ENCODE data around the gene WDR11. TPM values are rescaled to one million over a fixed set of nuclear protein-coding genes. Genes with fewer than 3 reads are reported as not detected.
A peak's percentile ranks its signal among the peaks of the same experiment; 100 is the strongest.

The WDR11 gene
- total RNA-seq, 4 donors from 2014 or later: 4.9 to 22.8 (median 7.8) TPM

DNA sequence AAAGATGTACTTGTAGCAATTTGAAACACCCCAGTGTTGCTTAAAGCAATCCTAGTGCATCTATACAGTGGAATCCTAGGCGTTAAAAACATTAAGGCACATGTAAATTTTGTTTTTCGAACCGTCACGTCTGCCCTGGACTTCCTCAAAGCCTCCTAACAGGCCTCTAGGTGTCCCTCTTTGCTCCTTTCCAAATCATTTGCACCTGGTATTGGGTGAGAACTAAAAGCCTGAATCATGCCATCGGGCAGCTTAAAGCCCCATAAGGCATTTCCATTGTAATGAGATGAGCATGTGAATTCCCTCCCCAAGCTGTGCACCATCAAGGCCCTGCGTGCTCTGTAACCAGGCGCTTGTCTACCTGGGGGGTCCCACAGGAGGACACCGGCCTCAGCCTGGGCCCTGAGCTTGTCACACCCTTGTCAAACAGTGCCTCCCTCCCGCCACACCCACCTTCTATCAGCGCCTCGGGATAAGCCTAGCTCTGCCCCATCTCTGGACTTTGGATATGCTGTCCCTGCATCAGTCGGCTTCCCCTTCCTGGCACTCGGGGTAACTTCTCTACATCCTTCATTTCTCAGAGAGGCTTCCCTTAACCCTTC is 89.2 kb downstream of the WDR11 start:
- H3K9me3 ChIP-seq: no peaks in the 10 kb centered on the region
- no peaks in the 10 kb centered on the region for H3K36me3 ChIP-seq
- H3K4me1 ChIP-seq: no peaks in the 10 kb centered on the region
- no peak for TF ChIP-seq POLR2A (IDR thresholded peaks at IDR 0.05)
- TF ChIP-seq, protein P1, sequence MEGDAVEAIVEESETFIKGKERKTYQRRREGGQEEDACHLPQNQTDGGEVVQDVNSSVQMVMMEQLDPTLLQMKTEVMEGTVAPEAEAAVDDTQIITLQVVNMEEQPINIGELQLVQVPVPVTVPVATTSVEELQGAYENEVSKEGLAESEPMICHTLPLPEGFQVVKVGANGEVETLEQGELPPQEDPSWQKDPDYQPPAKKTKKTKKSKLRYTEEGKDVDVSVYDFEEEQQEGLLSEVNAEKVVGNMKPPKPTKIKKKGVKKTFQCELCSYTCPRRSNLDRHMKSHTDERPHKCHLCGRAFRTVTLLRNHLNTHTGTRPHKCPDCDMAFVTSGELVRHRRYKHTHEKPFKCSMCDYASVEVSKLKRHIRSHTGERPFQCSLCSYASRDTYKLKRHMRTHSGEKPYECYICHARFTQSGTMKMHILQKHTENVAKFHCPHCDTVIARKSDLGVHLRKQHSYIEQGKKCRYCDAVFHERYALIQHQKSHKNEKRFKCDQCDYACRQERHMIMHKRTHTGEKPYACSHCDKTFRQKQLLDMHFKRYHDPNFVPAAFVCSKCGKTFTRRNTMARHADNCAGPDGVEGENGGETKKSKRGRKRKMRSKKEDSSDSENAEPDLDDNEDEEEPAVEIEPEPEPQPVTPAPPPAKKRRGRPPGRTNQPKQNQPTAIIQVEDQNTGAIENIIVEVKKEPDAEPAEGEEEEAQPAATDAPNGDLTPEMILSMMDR (IDR thresholded peaks at IDR 0.05 in 4 of 5, conservative IDR thresholded peaks at IDR 0.05 in 1 of 5): no peak
- in situ Hi-C loops (cut with MboI; ENCODE audit: low sequenced_read_pairs in 4 of 4) (loop anchor here (5.0 to 25.0 kb wide), 8 partner anchors 664 to 972 kb away; no protein-coding TSS in a partner anchor), intact Hi-C loops (cut with DNase I; ENCODE audit: low total_unique reads) (loop anchor here (5.0 kb wide), 2 partner anchors 947 to 962 kb away; no protein-coding TSS in a partner anchor)
- ATAC-seq (no peak), DNase-seq (no peak)
- peaks cover 0 to 2% (median 0%) of the 10 kb centered on the region in 3 donors for H3K27me3 ChIP-seq
- H3K27ac ChIP-seq: no peak overlapping the region
- no peak overlapping the region for H3K4me3 ChIP-seq

DNA sequence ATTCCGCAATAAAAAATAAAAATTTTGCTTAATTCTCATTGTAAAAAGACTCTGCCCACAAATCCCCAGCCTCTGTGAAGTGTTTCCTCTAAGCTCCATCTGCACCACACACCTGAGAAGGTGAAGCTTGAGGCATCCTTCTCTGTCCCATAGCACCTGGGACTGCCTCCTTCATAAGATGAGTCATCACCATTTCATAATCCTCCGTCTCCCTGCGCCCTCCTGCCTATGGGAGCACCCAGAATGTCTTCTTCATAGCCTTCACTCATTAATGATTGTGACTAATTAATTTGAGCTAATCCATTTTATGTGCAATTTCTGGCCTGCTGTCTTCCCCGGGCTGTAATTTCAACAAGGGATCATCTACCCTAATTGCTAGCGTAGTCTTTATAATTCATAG is 90.3 kb downstream of the WDR11 start:
- Histone ChIP-seq H3K36me3 (no peaks in the 10 kb centered on the region), H3K4me1 (no peaks in the 10 kb centered on the region), H3K9me3 (no peaks in the 10 kb centered on the region), H3K27ac (no peak overlapping the region), H3K27me3 (peaks cover 0 to 2% (median 0%) of the 10 kb centered on the region in 3 donors), H3K4me3 (no peak overlapping the region)
- DNase-seq: no peak
- ATAC-seq: no peak
- TF ChIP-seq, protein P1 (IDR thresholded peaks at IDR 0.05 in 4 of 5, conservative IDR thresholded peaks at IDR 0.05 in 1 of 5): no peak
- no peak for TF ChIP-seq POLR2A (IDR thresholded peaks at IDR 0.05)
- intact Hi-C loops (cut with DNase I; ENCODE audit: low total_unique reads): loop anchor here (5.0 kb wide), 2 partner anchors 946 to 961 kb away; no protein-coding TSS in a partner anchor
- in situ Hi-C loops (cut with MboI; ENCODE audit: low sequenced_read_pairs in 4 of 4): loop anchor here (5.0 to 25.0 kb wide), 8 partner anchors 663 to 971 kb away; no protein-coding TSS in a partner anchor

DNA sequence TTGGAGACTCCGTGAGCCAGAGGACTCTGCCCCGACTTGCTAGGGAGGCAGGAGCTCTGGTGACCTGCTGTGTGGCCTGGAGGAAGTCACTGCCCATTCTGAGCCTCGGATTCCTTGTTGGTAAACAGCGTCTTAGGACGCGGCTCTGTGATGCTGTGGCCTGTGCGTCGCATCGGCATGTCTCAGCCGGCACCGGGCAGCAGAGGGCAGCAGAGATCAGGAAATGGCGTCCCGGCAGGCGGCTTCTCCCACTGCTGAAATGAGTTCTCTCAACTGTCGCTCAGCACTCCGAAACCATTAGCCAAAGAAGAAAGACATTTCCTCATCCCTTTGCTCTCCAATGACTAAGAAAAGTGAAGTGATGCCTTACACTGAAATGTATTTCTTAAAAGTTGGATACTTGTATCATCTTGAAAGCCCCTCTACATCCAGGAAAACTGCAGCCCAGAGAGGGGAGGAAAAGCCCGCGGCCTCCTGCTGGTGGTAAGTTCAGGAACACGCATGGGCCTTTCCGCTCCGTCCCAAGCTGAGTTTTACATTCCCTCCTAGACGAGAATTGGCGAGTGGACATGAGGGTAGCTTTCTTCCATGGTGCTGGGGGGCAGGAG is 91.7 kb downstream of the WDR11 start:
- TF ChIP-seq, protein P1 (IDR thresholded peaks at IDR 0.05 in 4 of 5, conservative IDR thresholded peaks at IDR 0.05 in 1 of 5): peak; percentile 32 to 80 (median 78)
- no peak for TF ChIP-seq POLR2A (IDR thresholded peaks at IDR 0.05)
- Histone ChIP-seq H3K27ac (no peak overlapping the region), H3K4me3 (no peak overlapping the region), H3K9me3 (no peaks in the 10 kb centered on the region), H3K27me3 (peaks cover 0 to 7% (median 0%) of the 10 kb centered on the region in 3 donors), H3K4me1 (no peaks in the 10 kb centered on the region), H3K36me3 (no peaks in the 10 kb centered on the region)
- in situ Hi-C loops (cut with MboI; ENCODE audit: low sequenced_read_pairs in 4 of 4): loop anchor here (5.0 to 25.0 kb wide), 8 partner anchors 662 to 969 kb away; no protein-coding TSS in a partner anchor
- ATAC-seq (peak; percentile 72), DNase-seq (peak; percentile 14 to 32)
- intact Hi-C loops (cut with DNase I; ENCODE audit: low total_unique reads): loop anchor here (2.0 to 5.0 kb wide), 3 partner anchors 792 to 959 kb away; no protein-coding TSS in a partner anchor

DNA sequence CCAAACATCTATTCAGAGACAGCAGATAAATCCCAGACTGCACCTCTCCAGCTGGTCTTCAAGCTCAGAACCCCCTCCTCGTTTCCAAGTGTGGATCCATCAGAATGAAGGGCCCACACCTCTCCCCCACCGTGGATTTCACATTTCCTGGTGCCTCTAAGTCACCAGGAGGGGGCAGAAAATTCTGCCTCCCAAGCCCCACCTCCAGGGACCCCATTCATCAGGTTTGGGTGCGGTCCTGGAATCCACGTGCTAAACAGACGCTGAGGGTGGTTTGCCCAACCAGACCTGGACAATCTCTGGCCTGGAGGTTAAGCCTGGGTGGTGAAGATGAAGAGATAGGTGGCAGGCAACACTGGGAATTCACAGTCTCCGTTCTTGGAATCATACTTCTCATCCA is 92.4 kb downstream of the WDR11 start:
- no peak overlapping the region for H3K4me3 ChIP-seq
- intact Hi-C loops (cut with DNase I; ENCODE audit: low total_unique reads): loop anchor here (2.0 to 5.0 kb wide), 3 partner anchors 791 to 959 kb away; no protein-coding TSS in a partner anchor
- TF ChIP-seq, protein P1 (IDR thresholded peaks at IDR 0.05 in 4 of 5, conservative IDR thresholded peaks at IDR 0.05 in 1 of 5): no peak
- no peak for TF ChIP-seq POLR2A (IDR thresholded peaks at IDR 0.05)

More for the DNA sequence above, 92.4 kb downstream of the WDR11 start:
- ATAC-seq: no peak
- DNase-seq: no peak
- H3K27ac ChIP-seq: no peak overlapping the region
- H3K36me3 ChIP-seq: no peaks in the 10 kb centered on the region
- no peaks in the 10 kb centered on the region for H3K4me1 ChIP-seq
- in situ Hi-C loops (cut with MboI; ENCODE audit: low sequenced_read_pairs in 4 of 4): loop anchor here (5.0 to 25.0 kb wide), 8 partner anchors 661 to 969 kb away; no protein-coding TSS in a partner anchor
- peaks cover 0 to 7% (median under 1%) of the 10 kb centered on the region in 3 donors for H3K27me3 ChIP-seq
- no peaks in the 10 kb centered on the region for H3K9me3 ChIP-seq
